Measurements from ENCODE around the gene REM2. TPM values are rescaled to one million over a fixed set of nuclear protein-coding genes. Genes with fewer than 3 reads are reported as not detected.

The REM2 gene, protein sequence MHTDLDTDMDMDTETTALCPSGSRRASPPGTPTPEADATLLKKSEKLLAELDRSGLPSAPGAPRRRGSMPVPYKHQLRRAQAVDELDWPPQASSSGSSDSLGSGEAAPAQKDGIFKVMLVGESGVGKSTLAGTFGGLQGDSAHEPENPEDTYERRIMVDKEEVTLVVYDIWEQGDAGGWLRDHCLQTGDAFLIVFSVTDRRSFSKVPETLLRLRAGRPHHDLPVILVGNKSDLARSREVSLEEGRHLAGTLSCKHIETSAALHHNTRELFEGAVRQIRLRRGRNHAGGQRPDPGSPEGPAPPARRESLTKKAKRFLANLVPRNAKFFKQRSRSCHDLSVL
- total RNA-seq: under 1 TPM; 0.13 to 0.27 (median 0.15) TPM

DNA sequence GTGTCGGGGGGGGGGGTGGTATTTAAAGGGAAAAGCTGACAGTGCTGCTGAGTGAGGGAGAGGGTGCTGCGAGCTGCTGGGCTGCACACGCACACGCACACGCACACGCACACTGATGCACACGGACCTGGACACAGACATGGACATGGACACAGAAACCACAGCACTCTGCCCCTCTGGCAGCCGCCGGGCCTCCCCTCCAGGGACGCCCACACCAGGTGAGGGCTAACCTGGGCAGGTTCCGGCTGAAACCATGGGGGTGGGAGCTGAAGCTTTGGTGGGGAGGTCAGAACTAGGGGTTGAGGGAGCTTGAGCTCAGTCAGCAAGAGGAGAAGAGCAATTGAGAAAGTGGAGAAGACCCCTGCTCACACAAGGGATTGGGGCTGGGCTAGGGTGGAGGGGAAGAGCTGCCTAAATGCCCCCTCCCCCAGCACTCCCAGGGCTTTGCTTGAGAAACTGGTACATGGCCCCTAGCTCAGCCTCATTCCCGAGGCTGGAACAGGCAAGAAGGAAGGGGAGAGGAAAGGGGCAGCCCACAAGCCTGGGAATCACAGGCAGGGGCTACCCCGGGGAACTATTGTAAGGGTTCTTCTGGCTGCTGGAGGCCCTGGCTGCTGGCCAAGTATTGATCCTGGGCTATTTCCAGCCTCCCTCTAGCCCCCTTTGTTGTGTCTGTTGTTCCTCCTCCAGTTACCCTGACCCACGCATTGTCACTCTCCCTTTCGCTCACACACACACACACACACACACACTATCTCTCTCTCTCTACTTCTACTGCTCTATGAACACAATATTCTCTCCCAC lies at the start of gene REM2:
TSS of gene REM2 (plus strand) at position 50 of the 804 bp plus-strand sequence. CDS start at position 116, 66 bp downstream.
- Mint-ChIP-seq H3K9me3 (no peaks in the 10 kb centered on the region), H3K4me1 (ENCODE audit: low read depth) (peaks cover 41% of the 10 kb centered on the region), H3K4me3 (no peak within 1 kb of the TSS), H3K27me3 (ENCODE audit: low read depth) (no peaks in the 10 kb centered on the region), H3K36me3 (ENCODE audit: insufficient read depth) (peaks cover 2% of the 10 kb centered on the region)
- DNase-seq: no peak
- no peak for ATAC-seq

DNA sequence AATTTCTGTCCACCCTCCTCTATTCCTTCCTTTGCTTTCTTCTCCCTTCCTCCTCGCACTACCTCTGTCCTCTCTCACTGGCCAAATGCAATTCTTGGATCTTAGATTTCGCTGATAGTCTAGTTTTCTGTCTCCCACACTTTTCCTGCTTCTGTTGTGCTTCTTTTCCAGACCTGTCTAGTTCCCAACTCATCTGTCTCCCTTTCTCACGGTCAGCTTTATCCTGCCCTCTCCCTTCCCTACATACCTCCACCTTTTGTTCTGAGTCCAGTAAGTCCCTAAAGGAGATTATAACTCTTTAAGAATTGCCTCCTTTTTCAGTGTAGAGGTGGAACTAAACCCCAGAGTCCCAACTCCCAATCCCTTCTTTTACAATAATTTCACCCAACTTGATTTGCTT lies 47.5 kb upstream of the REM2 start:
- Mint-ChIP-seq H3K36me3 (ENCODE audit: insufficient read depth) (peaks cover 15% of the 10 kb centered on the region), H3K27me3 (ENCODE audit: low read depth) (peaks cover 14% of the 10 kb centered on the region), H3K4me1 (ENCODE audit: low read depth) (peaks cover 21% of the 10 kb centered on the region), H3K4me3 (no peak overlapping the region), H3K9me3 (no peaks in the 10 kb centered on the region)
- DNase-seq (no peak), ATAC-seq (no peak)

DNA sequence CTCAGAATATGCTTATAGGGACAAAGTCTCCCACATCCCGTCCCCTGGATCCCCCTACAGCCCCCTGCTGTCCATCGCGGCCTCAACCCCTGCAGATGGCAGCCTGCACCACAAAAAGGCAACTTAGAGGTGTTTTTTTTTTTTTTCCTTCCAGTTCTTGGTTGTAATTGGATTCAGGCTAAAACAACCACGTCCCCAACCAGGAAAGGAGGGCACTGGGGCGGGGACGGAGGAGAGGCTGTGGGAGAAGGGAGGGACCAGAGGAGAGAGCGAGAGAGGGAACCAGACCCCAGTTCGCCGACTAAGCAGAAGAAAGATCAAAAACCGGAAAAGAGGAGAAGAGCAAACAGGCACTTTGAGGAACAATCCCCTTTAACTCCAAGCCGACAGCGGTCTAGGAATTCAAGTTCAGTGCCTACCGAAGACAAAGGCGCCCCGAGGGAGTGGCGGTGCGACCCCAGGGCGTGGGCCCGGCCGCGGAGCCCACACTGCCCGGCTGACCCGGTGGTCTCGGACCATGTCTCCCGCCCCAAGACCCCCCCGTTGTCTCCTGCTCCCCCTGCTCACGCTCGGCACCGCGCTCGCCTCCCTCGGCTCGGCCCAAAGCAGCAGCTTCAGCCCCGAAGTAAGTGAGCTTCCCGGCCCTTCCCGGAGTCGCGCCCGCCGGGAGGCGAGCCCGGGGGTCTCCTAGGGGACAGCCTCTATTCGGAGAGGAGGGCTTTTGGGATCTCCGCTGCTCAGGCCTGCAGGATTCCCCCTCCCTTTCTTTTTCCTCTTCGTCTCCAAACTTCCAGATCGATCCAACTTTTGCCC lies 46.5 kb upstream of the REM2 start, which contains the start of gene MMP14:
TSS of gene MMP14 (plus strand) at position 285 of the 813 bp plus-strand sequence. CDS start at position 518, 233 bp downstream.
- H3K9me3 Mint-ChIP-seq: no peaks in the 10 kb centered on the region
- peak in 1 of 2 donors; percentile 24 for ATAC-seq
- H3K4me3 Mint-ChIP-seq: peak within 1 kb of the TSS; percentile 81
- peaks cover 14% of the 10 kb centered on the region for H3K27me3 Mint-ChIP-seq (ENCODE audit: low read depth)
- H3K4me1 Mint-ChIP-seq (ENCODE audit: low read depth): peaks cover 14% of the 10 kb centered on the region
- peaks cover 8% of the 10 kb centered on the region for H3K36me3 Mint-ChIP-seq (ENCODE audit: insufficient read depth)
- DNase-seq: no peak

DNA sequence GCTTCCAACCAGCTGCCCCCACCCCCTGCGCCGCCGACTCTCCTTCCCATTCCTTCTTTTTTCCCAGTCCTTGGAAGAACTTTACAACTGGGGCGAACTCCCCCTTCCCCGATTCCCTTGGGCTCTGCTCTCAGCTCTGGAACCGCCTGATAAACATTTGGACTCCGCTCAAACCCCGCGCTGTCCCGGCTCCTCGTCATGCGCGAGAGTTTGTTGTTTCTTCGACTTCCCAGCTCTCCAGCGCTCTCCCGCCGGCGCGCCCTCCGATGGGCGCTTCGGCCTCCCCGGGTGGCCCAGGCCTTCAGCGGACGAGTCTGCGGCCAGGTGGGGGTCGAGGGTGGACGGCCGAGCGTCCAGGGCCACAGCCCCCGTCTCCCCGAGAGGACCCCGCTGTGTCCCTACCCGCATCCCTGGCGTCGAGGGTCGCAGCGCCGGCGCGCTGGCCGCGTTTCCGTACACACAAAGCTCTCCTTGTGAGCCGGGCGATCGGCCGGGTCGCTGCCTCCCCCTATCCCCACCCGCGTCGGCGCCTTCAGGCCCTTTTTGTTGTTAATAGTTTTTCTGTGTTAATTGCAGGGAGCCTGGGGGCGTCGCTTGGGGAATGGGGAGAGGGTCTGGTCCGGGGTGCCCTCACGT lies 45.8 kb upstream of the REM2 start:
- peaks cover 14% of the 10 kb centered on the region for H3K27me3 Mint-ChIP-seq (ENCODE audit: low read depth)
- H3K9me3 Mint-ChIP-seq: no peaks in the 10 kb centered on the region
- peaks cover 9% of the 10 kb centered on the region for H3K4me1 Mint-ChIP-seq (ENCODE audit: low read depth)
- H3K4me3 Mint-ChIP-seq: peak overlapping the region; percentile 81
- H3K36me3 Mint-ChIP-seq (ENCODE audit: insufficient read depth): peaks cover 5% of the 10 kb centered on the region
- DNase-seq (no peak), ATAC-seq (peak; percentile 51 to 64)

DNA sequence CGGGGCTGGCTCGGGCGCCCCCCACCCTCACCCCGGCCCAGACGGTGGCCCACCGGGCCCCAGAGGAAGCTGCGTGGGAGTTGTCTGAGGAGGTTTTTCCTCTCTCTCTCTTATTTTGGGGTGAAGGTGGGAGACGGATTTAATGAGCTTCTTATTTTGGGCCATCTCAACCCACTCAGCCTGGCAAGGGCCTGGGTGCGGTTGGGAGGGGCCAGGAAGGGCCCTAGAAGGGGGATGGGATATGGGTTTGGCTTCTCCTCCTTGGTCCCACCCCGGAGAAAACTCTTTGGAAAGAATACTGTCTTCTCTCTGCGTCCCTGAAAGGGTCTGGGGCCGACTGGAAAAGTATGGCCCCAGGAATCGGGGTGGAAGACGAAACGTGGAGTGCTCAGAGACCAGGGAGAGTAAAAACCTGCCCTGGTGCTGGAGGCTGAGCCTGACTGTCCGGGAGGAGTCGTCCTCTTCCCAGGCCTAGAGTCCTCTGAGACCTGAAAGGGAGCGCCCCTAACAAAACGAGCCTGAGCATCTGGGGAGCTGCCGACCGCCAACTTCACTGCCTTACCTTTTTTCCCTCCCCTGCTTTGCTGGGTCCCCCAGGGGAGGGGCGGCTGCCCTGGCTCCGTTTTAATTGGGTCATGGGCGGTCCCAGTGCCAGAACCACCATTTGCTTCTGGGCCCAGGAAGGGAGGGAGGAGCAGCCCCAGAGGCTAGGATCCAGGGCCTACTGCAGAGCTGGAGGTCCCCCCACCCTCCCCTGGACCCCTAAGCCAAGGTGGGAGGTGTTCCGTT lies 45.1 kb upstream of the REM2 start:
- peaks cover 5% of the 10 kb centered on the region for H3K36me3 Mint-ChIP-seq (ENCODE audit: insufficient read depth)
- peaks cover 9% of the 10 kb centered on the region for H3K4me1 Mint-ChIP-seq (ENCODE audit: low read depth)
- DNase-seq (no peak), ATAC-seq (peak; percentile 33 to 36)
- H3K27me3 Mint-ChIP-seq (ENCODE audit: low read depth): peaks cover 14% of the 10 kb centered on the region
- peak overlapping the region; percentile 63 for H3K4me3 Mint-ChIP-seq
- H3K9me3 Mint-ChIP-seq: no peaks in the 10 kb centered on the region

DNA sequence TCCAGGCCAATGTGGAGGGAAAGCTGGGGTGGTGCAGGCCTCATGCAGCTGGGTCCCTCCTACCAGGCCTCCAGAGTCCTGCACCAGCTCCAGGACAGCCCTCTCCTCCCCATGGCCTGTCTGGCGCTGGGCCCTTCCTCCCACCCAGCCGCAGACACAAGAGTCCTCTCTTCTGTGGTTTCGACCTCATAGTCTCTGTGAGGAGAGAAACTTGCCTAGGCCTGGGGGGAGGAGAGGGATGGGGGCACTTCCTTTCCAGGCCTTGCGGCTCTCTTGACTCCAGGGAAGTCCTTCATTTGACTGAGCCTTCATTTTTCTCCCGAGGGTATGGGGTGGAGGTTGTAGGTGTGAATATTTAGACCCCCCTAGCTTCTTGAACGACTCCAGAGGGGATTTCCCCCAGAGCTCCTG lies 44.4 kb upstream of the REM2 start:
- Mint-ChIP-seq H3K9me3 (no peaks in the 10 kb centered on the region), H3K4me1 (ENCODE audit: low read depth) (peaks cover 9% of the 10 kb centered on the region), H3K4me3 (no peak overlapping the region), H3K27me3 (ENCODE audit: low read depth) (peaks cover 16% of the 10 kb centered on the region), H3K36me3 (ENCODE audit: insufficient read depth) (peaks cover 5% of the 10 kb centered on the region)
- ATAC-seq (no peak), DNase-seq (no peak)

DNA sequence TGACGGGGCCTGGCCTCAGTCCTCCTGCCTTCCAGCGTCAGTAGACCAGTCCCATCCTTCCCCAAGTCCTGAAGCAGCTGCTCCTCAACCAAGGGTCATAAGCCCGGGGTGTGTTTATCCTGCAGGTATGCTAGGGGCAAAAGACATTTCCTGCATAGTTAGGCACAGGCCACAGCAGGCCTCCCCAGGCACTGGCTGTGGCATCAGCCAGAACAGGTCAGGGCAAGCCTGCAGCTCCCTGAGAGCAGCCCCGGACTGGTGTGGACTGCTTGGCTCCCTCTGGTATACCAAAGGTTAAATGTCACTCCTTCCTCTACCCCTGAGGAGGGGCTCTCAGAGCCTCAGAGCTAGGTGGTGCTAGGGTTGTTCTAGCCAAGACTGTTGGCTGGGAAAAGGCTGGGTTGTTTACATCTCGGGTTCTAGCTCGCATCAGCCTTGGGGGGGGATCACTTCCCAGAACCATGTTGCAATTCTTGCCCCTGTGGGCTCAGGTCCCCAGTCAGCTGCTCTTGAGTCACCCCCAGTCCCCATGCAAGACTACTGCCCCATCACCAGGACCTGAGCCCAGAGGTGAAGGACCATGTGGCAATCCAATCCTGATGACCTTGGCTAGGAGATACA lies 43.8 kb upstream of the REM2 start:
- ATAC-seq (no peak), DNase-seq (no peak)
- Mint-ChIP-seq H3K4me1 (ENCODE audit: low read depth) (peaks cover 9% of the 10 kb centered on the region), H3K9me3 (no peaks in the 10 kb centered on the region), H3K4me3 (no peak overlapping the region), H3K36me3 (ENCODE audit: insufficient read depth) (peaks cover 5% of the 10 kb centered on the region), H3K27me3 (ENCODE audit: low read depth) (peaks cover 16% of the 10 kb centered on the region)

DNA sequence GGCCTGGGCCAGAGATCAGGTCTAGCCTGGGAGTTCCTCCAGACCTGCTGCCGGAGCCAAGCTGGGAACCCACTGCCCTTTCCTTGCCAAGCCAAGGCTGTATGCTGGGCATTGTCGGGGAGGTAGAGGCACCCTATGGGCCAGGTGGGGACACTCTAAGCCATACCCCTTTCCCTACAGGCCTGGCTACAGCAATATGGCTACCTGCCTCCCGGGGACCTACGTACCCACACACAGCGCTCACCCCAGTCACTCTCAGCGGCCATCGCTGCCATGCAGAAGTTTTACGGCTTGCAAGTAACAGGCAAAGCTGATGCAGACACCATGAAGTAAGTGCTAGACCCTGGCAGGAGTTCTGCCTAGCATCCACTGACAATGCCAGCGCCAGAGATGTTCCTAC lies 41.7 kb upstream of the REM2 start:
- no peaks in the 10 kb centered on the region for H3K9me3 Mint-ChIP-seq
- peaks cover 8% of the 10 kb centered on the region for H3K4me1 Mint-ChIP-seq (ENCODE audit: low read depth)
- H3K4me3 Mint-ChIP-seq: no peak overlapping the region
- ATAC-seq (no peak), DNase-seq (no peak)
- peaks cover 29% of the 10 kb centered on the region for H3K27me3 Mint-ChIP-seq (ENCODE audit: low read depth)
- H3K36me3 Mint-ChIP-seq (ENCODE audit: insufficient read depth): no peaks in the 10 kb centered on the region

DNA sequence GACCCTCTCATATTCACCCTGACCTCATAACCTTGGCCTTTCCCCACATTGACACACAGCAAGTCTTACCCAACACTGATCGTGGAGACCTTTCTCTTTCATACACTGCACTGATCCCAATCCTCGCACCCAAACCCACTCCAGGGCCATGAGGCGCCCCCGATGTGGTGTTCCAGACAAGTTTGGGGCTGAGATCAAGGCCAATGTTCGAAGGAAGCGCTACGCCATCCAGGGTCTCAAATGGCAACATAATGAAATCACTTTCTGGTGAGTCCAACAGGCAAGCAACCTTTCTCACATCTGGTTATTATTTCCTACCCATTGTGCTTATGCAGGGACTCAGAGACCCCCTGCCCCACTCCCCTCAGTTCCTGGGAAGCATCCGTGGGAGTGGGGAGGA lies 41.3 kb upstream of the REM2 start:
- DNase-seq (no peak), ATAC-seq (no peak)
- no peak overlapping the region for H3K4me3 Mint-ChIP-seq
- peaks cover 31% of the 10 kb centered on the region for H3K27me3 Mint-ChIP-seq (ENCODE audit: low read depth)
- H3K9me3 Mint-ChIP-seq: no peaks in the 10 kb centered on the region
- peaks cover 7% of the 10 kb centered on the region for H3K4me1 Mint-ChIP-seq (ENCODE audit: low read depth)
- H3K36me3 Mint-ChIP-seq (ENCODE audit: insufficient read depth): no peaks in the 10 kb centered on the region

DNA sequence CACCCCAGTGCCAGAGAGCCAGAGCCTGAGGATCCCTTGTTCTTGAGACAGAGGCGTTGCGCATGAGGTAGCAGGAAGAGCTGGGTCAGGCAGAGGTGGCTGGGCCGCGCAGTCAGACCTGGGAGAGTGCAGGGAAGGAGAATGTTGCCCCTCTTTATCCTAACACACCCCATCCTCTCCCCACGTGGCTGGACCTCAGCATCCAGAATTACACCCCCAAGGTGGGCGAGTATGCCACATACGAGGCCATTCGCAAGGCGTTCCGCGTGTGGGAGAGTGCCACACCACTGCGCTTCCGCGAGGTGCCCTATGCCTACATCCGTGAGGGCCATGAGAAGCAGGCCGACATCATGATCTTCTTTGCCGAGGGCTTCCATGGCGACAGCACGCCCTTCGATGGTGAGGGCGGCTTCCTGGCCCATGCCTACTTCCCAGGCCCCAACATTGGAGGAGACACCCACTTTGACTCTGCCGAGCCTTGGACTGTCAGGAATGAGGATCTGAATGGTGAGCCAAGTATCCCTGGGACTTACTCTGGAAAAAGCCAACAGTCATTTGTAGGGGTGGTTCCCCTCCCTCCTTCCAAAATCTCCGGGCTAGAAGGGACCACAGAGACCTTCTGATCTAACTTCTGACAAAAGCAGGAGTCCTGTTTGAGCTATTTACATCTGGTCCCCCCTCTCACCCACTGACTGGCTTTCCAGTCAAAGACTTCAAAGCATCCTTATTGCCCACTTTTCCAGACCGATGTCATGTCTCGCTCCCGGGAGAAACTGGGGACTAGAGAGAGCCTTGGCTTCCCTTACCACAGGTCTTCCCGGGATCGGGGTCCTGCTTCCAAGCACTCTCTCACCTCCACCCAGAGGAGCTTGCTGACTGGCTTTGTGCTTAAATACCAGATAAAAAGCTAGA lies 40.6 kb upstream of the REM2 start:
- no peak overlapping the region for H3K4me3 Mint-ChIP-seq
- DNase-seq (no peak), ATAC-seq (no peak)
- no peaks in the 10 kb centered on the region for H3K36me3 Mint-ChIP-seq (ENCODE audit: insufficient read depth)
- peaks cover 4% of the 10 kb centered on the region for H3K4me1 Mint-ChIP-seq (ENCODE audit: low read depth)
- no peaks in the 10 kb centered on the region for H3K9me3 Mint-ChIP-seq
- peaks cover 27% of the 10 kb centered on the region for H3K27me3 Mint-ChIP-seq (ENCODE audit: low read depth)

DNA sequence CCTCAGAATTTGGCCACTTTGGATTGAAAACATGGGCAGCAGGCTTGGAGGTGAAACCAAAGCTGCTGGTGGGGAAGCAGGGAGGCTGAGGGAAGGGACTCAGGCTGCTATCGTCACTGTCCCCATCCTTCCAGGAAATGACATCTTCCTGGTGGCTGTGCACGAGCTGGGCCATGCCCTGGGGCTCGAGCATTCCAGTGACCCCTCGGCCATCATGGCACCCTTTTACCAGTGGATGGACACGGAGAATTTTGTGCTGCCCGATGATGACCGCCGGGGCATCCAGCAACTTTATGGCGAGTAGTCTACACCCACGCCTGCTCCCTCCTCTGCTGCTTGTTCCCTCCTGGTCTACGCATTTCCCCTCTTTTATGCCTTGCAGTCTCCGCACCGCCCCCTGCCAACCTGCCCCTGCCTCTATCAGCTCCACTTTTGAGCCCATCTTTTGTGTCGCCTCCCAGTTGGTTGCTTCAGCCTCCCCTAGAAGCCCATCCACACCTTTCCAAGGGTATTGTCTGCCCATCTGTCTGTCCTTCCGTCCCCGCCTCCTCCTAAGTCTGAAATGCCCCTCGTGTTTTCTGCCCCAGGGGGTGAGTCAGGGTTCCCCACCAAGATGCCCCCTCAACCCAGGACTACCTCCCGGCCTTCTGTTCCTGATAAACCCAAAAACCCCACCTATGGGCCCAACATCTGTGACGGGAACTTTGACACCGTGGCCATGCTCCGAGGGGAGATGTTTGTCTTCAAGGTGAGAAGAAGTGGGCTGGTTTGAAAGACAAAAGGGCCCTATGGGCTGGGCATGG lies 39.7 kb upstream of the REM2 start:
- Mint-ChIP-seq H3K27me3 (ENCODE audit: low read depth) (peaks cover 27% of the 10 kb centered on the region), H3K9me3 (no peaks in the 10 kb centered on the region), H3K4me3 (no peak overlapping the region), H3K4me1 (ENCODE audit: low read depth) (no peaks in the 10 kb centered on the region), H3K36me3 (ENCODE audit: insufficient read depth) (no peaks in the 10 kb centered on the region)
- no peak for DNase-seq
- no peak for ATAC-seq

Measured in activated T-cell treated with anti-CD3 and anti-CD28 coated beads, Interleukin-2, amount 50 U/mL, for 4 hours (primary cell).